Measurements from ENCODE around the gene ELFN1.
"Not testable (repeated sequence)": the region's sequence is repeated elsewhere in the genome, so short reads cannot be mapped to it uniquely, and the experiment has no call there.

The ELFN1 gene

GRCh38 chr7:1762238-1762945 lies 92.3 kb downstream of the ELFN1 start:
- DNase-seq = no peak

DNA sequence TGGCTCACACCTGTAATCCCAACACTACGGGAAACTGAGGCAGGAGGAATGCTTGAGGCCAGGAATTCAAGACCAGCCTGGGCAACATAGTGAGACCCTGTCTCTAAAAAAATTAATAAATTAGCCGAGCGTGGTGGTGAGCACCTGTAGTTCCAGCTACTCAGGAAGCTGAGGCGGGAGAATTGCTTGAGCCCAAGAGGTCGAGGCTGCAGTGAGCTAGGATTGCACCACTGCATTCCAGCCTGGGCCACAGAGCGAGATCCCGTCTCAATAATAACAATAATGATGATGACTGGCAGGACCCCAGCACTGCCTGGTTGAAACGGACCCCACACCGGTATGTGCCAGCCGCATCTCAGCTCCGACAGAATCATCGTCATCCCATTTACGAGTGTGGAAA lies 93.0 kb downstream of the ELFN1 start:
- DNase-seq = no peak

DNA sequence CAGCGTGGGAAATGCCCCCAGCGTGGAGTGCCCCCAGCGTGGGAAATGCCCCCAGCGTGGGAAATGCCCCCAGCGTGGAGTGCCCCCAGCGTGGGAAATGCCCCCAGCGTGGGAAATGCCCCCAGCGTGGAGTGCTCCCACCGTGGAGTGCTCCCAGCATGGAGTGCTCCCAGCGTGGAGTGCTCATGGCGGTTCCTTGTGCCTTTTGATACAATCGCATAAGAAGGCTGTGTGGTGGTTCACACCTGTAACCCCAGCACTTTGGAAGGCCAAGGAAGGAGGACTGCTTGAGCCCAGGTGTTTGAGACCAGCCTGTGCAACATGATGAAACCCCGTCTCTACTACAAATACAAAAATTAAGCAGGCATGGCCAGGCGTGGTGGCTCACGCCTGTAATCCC lies 93.8 kb downstream of the ELFN1 start:
- not testable (repeated sequence) for DNase-seq

GRCh38 chr7:1765336-1765735 lies 95.3 kb downstream of the ELFN1 start:
- no peak for DNase-seq

DNA sequence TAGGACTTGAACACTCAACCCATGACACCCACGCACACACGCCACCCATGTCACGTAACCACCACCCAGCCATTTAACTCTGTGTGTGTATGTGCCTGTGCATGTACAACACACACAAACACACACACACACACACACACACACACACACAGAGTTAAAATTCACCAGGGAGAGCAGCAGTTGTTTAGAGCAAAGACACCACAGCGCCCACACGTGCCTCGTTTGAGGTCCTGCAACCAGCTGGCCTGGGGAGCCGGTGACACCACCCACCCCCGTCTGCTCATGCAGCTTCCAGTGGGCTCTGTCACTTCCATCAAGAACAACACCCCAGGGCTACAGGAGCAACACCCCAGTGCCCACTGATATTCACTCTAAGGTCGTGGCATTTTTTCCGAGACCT lies 97.4 kb downstream of the ELFN1 start:
- peak; percentile 8 for DNase-seq

GRCh38 chr7:1768832-1769231 lies 98.8 kb downstream of the ELFN1 start:
- no peak for DNase-seq

DNA sequence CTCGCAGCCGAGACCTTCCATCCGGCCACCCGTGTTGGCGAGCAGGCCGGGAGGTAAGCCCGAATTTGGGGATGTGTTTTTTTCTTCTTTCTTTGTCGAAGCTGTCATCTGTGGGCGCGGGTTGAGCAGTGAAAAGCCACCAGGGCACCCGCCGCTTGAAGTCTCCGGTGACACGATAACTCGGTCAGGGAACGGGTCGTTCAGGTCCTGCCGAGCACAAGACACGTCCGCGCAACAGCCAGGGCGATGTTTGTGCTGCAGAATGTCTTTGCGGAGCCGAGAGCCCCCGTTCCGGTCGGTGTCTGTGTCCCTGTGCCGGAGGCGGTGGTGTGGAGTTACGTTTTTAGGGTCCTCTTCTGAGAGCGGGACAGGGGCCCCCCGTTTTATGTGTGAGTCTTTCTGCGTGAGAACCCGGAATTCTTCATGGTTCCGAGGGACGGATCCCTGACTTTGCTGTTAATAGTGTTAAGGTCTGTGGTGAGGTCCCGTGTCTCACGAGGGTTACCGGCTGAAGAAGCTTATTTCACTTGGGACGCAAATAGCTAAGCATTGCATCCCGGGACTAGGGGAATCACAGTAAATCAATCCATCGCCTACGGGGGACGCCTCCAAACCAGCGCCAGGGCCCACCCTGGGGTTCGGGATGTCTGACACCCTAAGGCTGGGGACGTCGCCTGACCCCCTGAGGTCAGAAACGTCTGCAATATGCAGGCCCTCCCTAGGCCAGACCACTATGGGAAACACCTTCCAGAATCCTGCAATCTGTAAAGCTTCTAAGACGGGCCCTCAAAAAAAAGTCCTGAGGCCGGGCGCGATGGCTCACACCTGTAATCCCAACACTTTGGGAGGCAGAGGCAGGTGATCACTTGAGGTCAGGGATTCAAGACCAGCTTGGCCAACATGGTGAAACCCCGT lies 99.5 kb downstream of the ELFN1 start:
- DNase-seq = no peak

- DNase-seq = no peak
Measured at GRCh38 chr7:1770331-1770730, 100.3 kb downstream of the ELFN1 start.

DNA sequence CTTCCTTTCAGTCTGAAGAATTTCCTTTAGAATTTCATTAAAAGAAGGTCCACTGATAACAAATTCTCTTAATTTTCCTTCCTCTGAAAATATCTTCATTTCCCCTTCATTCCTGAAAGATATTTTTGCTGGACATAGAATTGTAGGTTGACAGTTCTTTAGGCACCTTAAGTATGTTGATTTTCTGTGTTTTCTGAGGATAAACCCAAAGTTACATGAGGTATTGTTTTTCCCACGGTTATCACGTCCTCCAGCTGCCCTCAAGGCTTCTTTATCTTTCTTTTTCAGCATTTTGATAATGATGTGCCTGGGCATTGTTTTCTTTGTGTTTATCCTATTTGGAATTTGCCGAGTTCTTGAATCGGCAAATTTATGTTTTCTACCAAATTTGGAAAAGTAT lies 105.3 kb downstream of the ELFN1 start:
- no peak for DNase-seq

GRCh38 chr7:1777122-1777521 lies 107.0 kb downstream of the ELFN1 start:
- no peak for DNase-seq

DNA sequence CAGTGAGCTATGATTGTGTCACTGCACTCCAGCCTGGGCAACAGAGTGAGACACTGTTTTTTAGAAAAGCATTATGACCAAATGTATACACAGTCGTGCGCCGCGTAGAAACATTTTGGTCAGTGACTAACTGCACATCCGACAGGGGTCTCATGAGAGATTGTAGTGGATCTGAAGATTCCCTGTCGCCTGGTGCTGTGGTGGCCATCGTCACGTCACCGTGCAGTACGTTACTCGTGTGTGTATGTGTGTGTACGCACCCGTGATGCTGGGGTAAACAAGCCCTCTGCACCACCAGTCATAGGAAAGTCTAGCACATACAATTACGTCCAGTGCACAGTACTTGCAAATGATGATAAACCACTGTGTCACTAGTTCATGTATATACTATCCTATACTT lies 109.4 kb downstream of the ELFN1 start:
- DNase-seq = no peak

GRCh38 chr7:1781369-1781768 lies 111.3 kb downstream of the ELFN1 start:
- DNase-seq = no peak

- no peak for DNase-seq
Measured at GRCh38 chr7:1785839-1786238, 115.8 kb downstream of the ELFN1 start.

GRCh38 chr7:1787241-1787640 lies 117.2 kb downstream of the ELFN1 start:
- no peak for DNase-seq

DNA sequence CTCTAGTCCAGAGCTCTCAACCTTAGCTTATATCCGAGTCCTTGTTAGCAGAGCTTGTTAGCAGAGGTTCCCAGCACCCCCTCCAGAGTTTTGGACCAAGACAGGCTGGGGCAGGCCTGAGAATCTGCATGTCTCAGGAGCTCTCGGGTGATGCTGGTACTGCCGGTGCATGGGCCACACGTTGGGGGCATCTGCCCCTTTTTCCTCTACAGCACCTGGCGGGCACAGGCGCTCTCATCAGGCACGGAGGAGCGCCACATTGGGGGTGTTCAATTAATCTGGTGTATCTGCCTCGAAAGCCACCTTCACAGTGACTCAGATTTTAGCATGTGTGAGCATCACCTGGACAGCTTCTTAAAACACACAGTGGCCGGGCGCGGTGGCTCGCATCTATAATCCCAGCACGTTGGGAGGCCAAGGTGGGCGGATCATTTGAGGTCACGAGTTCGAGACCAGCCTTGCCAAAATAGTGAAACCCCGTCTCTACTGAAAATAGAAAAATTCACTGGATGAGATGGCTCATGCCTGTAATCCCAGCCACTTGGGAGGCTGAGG lies 117.7 kb downstream of the ELFN1 start:
- no peak for DNase-seq

DNA sequence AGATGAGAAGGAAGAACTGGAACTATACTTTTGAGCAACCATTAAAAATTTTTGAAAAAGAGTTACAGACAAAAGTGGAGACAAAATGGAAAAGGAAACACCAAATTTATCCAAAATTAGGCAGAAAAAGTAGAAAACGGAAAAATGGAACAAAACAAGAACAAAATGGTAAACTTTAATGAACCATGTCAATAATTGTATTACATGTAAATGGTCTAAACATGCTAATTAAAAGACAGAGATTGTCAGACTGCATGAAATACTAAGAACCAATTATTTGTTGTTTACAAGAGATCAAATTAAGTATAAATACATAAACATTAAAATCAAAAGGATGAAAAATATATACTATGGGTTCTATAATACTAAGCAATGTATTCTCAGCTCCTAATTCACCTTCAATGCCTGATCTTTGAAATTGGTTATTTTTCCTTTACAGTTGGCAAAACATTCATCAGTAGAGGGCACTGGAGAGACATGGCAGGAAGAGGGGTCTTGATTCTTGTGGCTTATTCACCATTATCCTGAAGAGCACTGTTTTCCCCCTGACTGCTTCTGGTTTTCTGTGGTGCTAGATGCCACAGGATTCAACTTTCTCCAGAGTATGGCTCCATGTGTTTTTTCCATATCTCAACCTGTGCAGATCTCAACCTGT lies 124.9 kb downstream of the ELFN1 start:
- DNase-seq = peak; percentile 16
